Neural progenitor cell (in vitro differentiated cells): ENCODE results near the gene DNAJB5. TPM values are rescaled to one million over a fixed set of nuclear protein-coding genes. Genes with fewer than 3 reads are reported as not detected.

Experiments
- DNase-seq: peaks from one replicate; pipeline ENCODE4 v3.0.0-alpha.2; 2016; ENCODE audit warnings: low spot score
- H2AFZ ChIP-seq: fragments of 200-600 bp; sonication (generic); replicated peaks from 2 replicates; pipeline ENCODE4 v1.6.1; 2016; ENCODE audit warnings: antibody characterized with exemption
- H3F3A ChIP-seq: fragments of 200-600 bp; sonication (generic); 2 replicates; pipeline ENCODE4 v1.6.1; 2016; ENCODE audit warnings: antibody characterized with exemption, low read depth
- H3K27ac ChIP-seq: fragments of 200-600 bp; sonication (generic); 2 replicates; pipeline ENCODE4 v1.5.1; 2016; ENCODE audit warnings: mild to moderate bottlenecking
- H3K27me3 ChIP-seq: fragments of 200-600 bp; sonication (generic); 2 replicates; pipeline ENCODE4 v1.6.1; 2016; ENCODE audit warnings: mild to moderate bottlenecking, moderate library complexity
- H3K36me3 ChIP-seq: fragments of 200-600 bp; sonication (generic); 2 replicates; pipeline ENCODE4 v1.5.1; 2016
- H3K4me1 ChIP-seq: fragments of 200-600 bp; sonication (generic); 2 replicates; pipeline ENCODE4 v1.6.1; 2016; ENCODE audit warnings: mixed run types
- H3K4me2 ChIP-seq: fragments of 200-600 bp; sonication (generic); 2 replicates; pipeline ENCODE4 v1.6.1; 2016
- H3K4me3 ChIP-seq: fragments of 200-600 bp; sonication (generic); 2 replicates; pipeline ENCODE4 v1.5.1; 2016
- H3K79me2 ChIP-seq: fragments of 200-600 bp; sonication (generic); 2 replicates; pipeline ENCODE4 v1.6.1; 2016; ENCODE audit warnings: low read depth
- H3K9ac ChIP-seq: fragments of 200-600 bp; sonication (generic); 2 replicates; pipeline ENCODE4 v1.6.1; 2016
- H3K9me3 ChIP-seq: fragments of 200-600 bp; sonication (generic); 2 replicates; pipeline ENCODE4 v1.5.1; 2016; ENCODE audit warnings: low read depth
- H4K20me1 ChIP-seq: fragments of 200-600 bp; sonication (generic); 2 replicates; pipeline ENCODE4 v1.6.1; 2016; ENCODE audit warnings: low read depth
- H3K27ac Mint-ChIP-seq: 3 replicates; pipeline ENCODE4 v1.8.0; 2021; ENCODE audit warnings: mixed read lengths
- H3K27me3 Mint-ChIP-seq: 2 replicates; pipeline ENCODE4 v1.8.0; 2022; ENCODE audit warnings: low read depth, mild to moderate bottlenecking, inconsistent platforms, moderate library complexity, mixed read lengths; ENCODE audit not compliant: insufficient read depth
- H3K36me3 Mint-ChIP-seq: 3 replicates; pipeline ENCODE4 v1.8.0; 2021; ENCODE audit warnings: mixed read lengths
- H3K4me1 Mint-ChIP-seq: 3 replicates; pipeline ENCODE4 v1.8.0; 2021; ENCODE audit warnings: mixed read lengths
- H3K4me3 Mint-ChIP-seq: 3 replicates; pipeline ENCODE4 v1.8.0; 2021; ENCODE audit warnings: mild to moderate bottlenecking, moderate library complexity, mixed read lengths
- H3K9me3 Mint-ChIP-seq: 3 replicates; pipeline ENCODE4 v1.8.0; 2020; ENCODE audit warnings: mixed read lengths
- EZH2 ChIP-seq: fragments of 200-600 bp; sonication (generic); IDR thresholded peaks from 2 replicates; pipeline ENCODE4 v1.6.1; 2017; ENCODE audit warnings: antibody characterized with exemption, mild to moderate bottlenecking, moderate library complexity
- EZH2phosphoT487 ChIP-seq: fragments of 200-600 bp; sonication (generic); IDR thresholded peaks from 2 replicates; pipeline ENCODE4 v1.6.1; 2017; ENCODE audit warnings: antibody characterized with exemption
- total RNA-seq: library from RNA; depleted of rRNA; stranded (reverse); fragments of >200 nt; gene quantifications from 2 replicates; pipeline ENCODE4 v1.2.3, GENCODE V29; 2015; ENCODE audit warnings: low replicate concordance
- TF ChIP-seq, protein P1 (sequence below): fragments of 200-600 bp; sonication (generic); IDR thresholded peaks from 2 replicates; pipeline ENCODE4 v1.5.1; 2017; ENCODE audit warnings: antibody characterized with exemption, mild to moderate bottlenecking

The DNAJB5 gene
- total RNA-seq, 1 donor from 2014 or later: 17.4 TPM

DNA sequence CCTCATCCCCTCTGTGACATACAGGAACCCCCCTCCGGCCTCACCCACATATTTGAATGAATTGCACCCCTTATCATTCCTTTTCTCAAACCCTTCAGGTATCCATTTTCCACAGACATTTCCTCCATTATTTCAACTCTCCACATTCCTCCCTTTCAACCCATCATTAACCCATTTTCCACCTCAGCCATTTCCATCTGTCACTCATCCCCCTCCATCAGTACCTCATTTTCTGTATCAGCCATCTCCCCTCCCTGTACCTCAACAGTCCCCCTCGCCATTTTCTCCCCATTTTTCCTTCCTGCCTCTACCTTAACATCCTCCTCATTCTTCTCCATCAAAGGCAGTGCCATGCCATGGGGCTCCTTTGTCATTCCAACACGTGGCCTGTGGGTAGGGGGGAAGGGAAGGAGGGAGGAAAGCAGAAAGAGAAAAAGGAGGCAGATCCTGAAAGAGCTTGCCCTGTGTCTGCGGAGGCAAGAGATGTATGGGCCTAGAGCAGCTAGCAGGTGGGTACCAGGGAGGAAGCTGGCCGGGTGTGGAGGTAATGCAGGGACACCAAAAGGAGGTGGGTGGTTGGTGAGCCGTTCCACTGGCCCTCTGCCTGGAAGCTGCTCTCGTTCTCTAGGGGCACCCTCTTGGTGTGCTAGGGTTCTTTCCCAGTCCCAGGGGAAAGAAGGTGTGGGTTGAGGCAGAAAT, 1.5 kb downstream of the DNAJB5 start:
- Mint-ChIP-seq H3K4me1 (peaks cover 56% of the 10 kb centered on the region), H3K36me3 (peaks cover 12% of the 10 kb centered on the region), H3K9me3 (no peaks in the 10 kb centered on the region), H3K4me3 (peak overlapping the region; percentile 92), H3K27me3 (peaks cover 7% of the 10 kb centered on the region), H3K27ac (peak overlapping the region; percentile 33)
- no peak overlapping the region for H3K9ac ChIP-seq
- no peaks in the 10 kb centered on the region for H3K9me3 ChIP-seq
- TF ChIP-seq, protein P1, sequence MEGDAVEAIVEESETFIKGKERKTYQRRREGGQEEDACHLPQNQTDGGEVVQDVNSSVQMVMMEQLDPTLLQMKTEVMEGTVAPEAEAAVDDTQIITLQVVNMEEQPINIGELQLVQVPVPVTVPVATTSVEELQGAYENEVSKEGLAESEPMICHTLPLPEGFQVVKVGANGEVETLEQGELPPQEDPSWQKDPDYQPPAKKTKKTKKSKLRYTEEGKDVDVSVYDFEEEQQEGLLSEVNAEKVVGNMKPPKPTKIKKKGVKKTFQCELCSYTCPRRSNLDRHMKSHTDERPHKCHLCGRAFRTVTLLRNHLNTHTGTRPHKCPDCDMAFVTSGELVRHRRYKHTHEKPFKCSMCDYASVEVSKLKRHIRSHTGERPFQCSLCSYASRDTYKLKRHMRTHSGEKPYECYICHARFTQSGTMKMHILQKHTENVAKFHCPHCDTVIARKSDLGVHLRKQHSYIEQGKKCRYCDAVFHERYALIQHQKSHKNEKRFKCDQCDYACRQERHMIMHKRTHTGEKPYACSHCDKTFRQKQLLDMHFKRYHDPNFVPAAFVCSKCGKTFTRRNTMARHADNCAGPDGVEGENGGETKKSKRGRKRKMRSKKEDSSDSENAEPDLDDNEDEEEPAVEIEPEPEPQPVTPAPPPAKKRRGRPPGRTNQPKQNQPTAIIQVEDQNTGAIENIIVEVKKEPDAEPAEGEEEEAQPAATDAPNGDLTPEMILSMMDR: no peak
- TF ChIP-seq EZH2 (no peak), EZH2phosphoT487 (no peak)
- H3F3A ChIP-seq: peaks cover 21% of the 10 kb centered on the region
- H2AFZ ChIP-seq: no peak overlapping the region
- no peak overlapping the region for H3K27ac ChIP-seq
- peaks cover 20% of the 10 kb centered on the region for H3K4me1 ChIP-seq
- no peaks in the 10 kb centered on the region for H3K36me3 ChIP-seq
- H3K79me2 ChIP-seq: no peaks in the 10 kb centered on the region
- no peaks in the 10 kb centered on the region for H3K27me3 ChIP-seq
- H4K20me1 ChIP-seq: no peaks in the 10 kb centered on the region
- peak; percentile 17 for DNase-seq
- peak overlapping the region; percentile 77 for H3K4me3 ChIP-seq
- H3K4me2 ChIP-seq: peak overlapping the region; percentile 89

DNA sequence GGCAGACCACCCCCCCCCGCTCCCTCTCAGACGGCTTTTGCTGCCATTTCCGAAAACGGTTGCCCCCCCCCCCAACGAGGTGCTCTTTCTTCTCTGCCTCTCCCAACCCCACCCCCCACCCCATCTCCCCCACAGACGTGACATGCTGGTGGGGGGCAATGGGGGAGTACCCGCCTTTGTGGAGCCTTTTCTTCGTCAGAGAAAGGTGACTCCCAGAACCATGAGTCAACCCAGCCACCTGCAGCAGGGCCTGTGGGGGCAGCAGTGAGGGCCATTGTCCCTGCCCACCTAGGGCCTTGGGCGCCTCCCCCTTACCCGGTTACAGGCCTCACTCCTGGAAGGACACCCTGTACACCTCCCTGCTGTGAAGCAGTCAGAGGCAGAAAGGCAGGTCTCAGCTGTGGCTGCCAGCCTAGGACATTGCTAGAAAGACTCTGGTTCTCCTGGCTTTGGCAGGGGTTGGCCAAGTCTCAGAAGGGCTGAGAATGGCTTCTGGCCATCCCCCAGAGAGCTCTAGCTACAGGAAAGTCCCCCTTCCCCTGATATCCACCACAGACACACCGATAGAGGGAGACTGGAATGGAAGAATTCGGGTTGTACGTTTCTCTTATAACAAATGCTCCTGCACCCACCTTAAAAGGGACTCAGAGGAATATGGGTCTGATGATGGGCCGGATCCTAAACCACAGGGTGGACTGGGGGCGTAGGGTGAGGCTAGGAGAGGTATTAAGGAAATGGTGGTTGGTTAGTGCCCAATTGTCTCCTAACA, 2.2 kb downstream of the DNAJB5 start:
- peak overlapping the region; percentile 66 for H3K27ac Mint-ChIP-seq
- H3K79me2 ChIP-seq: no peaks in the 10 kb centered on the region
- TF ChIP-seq EZH2phosphoT487 (no peak), EZH2 (no peak)
- TF ChIP-seq, protein P1: peak; percentile 18
- H3K27ac ChIP-seq: no peak overlapping the region
- peaks cover 18% of the 10 kb centered on the region for H3K36me3 Mint-ChIP-seq
- no peaks in the 10 kb centered on the region for H3K27me3 ChIP-seq
- H3K9me3 ChIP-seq: no peaks in the 10 kb centered on the region
- peaks cover 50% of the 10 kb centered on the region for H3K4me1 Mint-ChIP-seq
- no peaks in the 10 kb centered on the region for H3K9me3 Mint-ChIP-seq
- H4K20me1 ChIP-seq: no peaks in the 10 kb centered on the region
- no peak overlapping the region for H2AFZ ChIP-seq
- peaks cover 7% of the 10 kb centered on the region for H3K27me3 Mint-ChIP-seq
- H3K4me2 ChIP-seq: peak overlapping the region; percentile 47
- no peak overlapping the region for H3K4me3 ChIP-seq
- H3K4me1 ChIP-seq: peaks cover 20% of the 10 kb centered on the region
- H3F3A ChIP-seq: peaks cover 21% of the 10 kb centered on the region
- no peak overlapping the region for H3K9ac ChIP-seq
- H3K4me3 Mint-ChIP-seq: peak overlapping the region; percentile 53
- H3K36me3 ChIP-seq: no peaks in the 10 kb centered on the region
- peak; percentile 38 for DNase-seq

DNA sequence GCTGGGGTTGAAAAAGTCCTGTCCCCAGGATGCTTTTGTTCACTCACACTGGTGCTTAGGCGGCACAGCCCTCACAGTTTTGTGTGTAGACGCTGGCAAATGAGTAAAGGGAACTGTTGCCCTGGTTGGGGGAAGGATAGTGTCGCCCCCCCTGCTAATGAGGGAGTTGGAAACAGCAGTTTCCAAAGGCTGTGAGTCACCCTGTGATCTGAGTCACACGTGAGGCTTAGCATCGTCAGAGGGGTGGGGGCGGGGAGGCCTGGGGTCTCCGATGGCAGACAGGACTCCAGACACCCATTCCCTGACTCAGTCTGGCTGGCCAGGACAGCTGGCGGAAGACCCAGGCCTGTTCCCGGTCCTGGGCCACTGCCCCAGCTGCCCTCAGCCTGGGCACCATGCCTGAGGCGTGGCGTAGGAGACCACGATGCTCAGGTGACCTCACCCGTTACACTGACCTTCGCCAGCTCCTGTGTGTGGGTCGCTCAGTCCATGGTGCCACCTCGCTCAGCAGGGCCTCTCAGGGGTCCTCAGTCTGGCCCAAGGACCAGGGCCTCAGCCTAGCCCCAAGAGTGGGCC, 2.9 kb downstream of the DNAJB5 start:
- H3K27ac Mint-ChIP-seq: peak overlapping the region; percentile 66

More for the DNA sequence above, 2.9 kb downstream of the DNAJB5 start:
- no peaks in the 10 kb centered on the region for H4K20me1 ChIP-seq
- no peak overlapping the region for H2AFZ ChIP-seq
- no peaks in the 10 kb centered on the region for H3K9me3 ChIP-seq
- no peaks in the 10 kb centered on the region for H3K36me3 ChIP-seq
- Mint-ChIP-seq H3K9me3 (no peaks in the 10 kb centered on the region), H3K4me3 (peak overlapping the region; percentile 53), H3K27me3 (peaks cover 7% of the 10 kb centered on the region), H3K36me3 (peaks cover 23% of the 10 kb centered on the region), H3K4me1 (peaks cover 46% of the 10 kb centered on the region)
- H3K4me3 ChIP-seq: no peak overlapping the region
- no peaks in the 10 kb centered on the region for H3K79me2 ChIP-seq
- peak; percentile 8 for DNase-seq
- peak overlapping the region; percentile 47 for H3K4me2 ChIP-seq
- no peaks in the 10 kb centered on the region for H3K27me3 ChIP-seq
- H3F3A ChIP-seq: peaks cover 21% of the 10 kb centered on the region
- no peak overlapping the region for H3K9ac ChIP-seq
- H3K4me1 ChIP-seq: peaks cover 20% of the 10 kb centered on the region
- no peak for TF ChIP-seq EZH2
- TF ChIP-seq EZH2phosphoT487: no peak
- TF ChIP-seq, protein P1: no peak
- no peak overlapping the region for H3K27ac ChIP-seq
